Erythroblast (primary cell): Measurements from ENCODE around the gene SMIM26.
A peak's percentile ranks its signal among the peaks of the same experiment; 100 is the strongest.

Experiments used
- DNase-seq, 2 experiments: peaks; one replicate each; lab custom pipeline; 2025; lab: John Stamatoyannopoulos, UW
- GATA1 ChIP-seq: IDR thresholded peaks from 2 replicates; pipeline ENCODE4 v1.6.1; 2011; ENCODE audit warnings: low read depth, mild to moderate bottlenecking, control low read depth, low read length, moderate library complexity
- POLR2A ChIP-seq: IDR thresholded peaks from 2 replicates; pipeline ENCODE4 v1.6.1; 2011; ENCODE audit warnings: mild to moderate bottlenecking, low read length

SMIM26 gene

DNA sequence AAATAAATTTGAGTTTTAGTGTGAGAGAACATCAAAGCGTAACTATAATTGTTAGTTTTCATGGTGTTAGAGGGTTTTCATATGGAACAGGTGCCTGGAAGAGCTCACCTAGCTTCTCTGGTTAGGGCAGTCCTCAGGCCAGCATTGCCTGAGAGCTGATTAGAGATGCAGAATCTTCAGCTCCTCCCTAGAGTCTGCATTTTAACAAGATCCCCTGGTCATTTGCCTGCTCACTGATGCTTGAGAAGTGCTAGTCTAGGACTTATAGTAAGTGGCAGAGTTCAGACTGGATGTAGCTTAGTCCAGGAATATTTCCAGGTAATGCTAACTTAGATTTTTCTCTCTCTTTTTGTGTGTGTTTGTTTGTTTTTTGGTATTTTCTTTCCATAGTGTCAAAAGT is 21.7 kb upstream of the SMIM26 start:
- no peak for DNase-seq

DNA sequence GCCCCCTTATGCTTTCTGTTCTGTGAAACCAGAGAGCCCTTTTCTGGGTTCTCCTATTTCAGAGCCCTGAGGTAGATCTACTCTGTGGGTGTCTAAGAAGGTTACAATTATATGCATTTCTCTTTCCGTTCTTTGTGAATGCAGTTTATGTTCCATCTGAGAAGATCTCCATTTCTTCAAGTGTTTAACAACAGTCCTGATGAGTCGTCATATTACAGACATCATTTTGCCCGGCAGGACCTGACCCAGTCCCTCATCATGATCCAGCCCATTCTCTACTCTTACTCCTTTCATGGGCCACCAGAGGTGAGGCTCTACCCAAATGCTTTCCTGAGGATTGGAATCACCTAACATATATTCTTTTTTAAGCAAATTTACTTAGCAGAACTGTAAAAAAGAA is 18.8 kb upstream of the SMIM26 start:
- no peak for DNase-seq
- TF ChIP-seq POLR2A (no peak), GATA1 (no peak)

More for the DNA sequence above, 21.7 kb upstream of the SMIM26 start:
- TF ChIP-seq POLR2A (no peak), GATA1 (no peak)

DNA sequence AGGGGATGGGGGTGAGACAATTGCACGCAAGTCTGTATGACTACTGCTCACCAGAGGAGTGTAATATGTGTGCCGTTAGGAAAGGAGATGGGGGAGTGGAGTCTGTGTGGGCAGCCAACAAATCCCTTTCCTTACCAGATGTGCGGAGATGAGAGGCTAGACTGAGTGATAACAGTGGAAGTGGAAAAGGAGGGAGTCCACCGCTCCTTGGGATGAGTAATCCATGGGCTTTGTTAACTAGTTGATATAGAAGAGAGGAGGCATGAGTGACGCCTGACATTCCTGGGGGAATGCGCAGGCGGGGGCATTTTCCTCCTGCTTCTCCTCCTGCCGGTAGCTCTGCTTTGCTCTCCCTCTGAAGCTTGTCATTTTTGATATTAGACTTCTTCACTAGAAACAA is 13.5 kb upstream of the SMIM26 start:
- no peak for DNase-seq
- TF ChIP-seq GATA1, result no peak

DNA sequence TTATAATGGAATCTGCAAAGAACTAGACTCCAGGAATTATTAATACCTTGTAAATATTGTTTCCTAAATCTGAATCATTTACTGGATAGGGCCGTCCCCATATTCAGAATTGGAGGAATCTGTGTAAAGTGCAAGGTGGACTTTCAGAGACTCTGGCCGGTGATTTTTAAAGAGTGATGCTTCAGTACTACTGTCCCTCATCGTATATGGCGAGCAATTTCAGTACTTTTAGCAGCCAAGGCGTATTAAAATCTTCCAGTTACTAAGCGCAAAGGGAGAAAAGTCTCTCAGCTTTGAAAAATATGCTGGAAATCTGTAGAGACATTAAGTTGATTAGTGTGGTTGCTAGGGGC is 483 bp downstream of the SMIM26 start:
- DNase-seq, result peak in 1 of 2 experiments; percentile 41
- TF ChIP-seq POLR2A (no peak), GATA1 (no peak)

DNA sequence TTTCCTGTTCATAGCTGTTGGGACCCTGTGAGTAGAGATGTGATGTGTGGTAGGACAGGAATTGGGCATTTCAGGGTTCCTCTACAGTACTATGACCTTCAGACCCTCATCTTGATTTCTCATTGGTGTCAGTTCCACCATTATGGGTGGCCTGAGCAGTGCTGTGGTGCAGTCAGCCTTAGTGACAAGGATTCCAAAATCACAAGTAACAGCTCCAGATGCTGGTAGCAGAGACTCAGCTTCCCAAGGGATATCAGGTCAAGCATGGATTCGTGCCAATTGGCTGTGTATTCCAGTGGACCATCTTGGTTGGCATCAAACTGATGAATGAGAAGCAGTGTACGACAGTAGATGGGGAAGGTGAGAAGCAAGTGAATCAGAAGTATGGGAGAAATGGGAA is 3.8 kb downstream of the SMIM26 start:
- no peak for TF ChIP-seq GATA1
- TF ChIP-seq POLR2A, result no peak
- DNase-seq, result no peak

DNA sequence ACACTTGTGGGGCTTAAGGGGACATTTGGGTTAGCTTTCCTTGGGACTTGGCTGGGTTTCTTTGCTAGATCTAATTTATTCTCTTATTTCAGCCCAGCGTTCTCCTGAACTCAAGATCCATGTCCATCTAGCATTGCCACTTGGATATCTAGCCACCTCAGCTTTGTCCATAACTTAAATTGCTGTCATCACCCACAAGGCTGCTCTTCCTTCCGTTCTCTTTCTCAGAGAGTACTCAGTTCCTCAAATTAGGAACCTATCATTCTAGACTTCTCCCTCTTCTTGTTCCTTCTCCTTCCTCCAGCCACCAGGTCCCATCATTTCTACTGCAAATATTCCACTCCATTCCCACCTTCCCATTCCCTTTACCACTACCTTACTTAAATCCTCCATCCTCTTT is 4.3 kb downstream of the SMIM26 start:
- DNase-seq, result no peak
- TF ChIP-seq GATA1 (no peak), POLR2A (no peak)

DNA sequence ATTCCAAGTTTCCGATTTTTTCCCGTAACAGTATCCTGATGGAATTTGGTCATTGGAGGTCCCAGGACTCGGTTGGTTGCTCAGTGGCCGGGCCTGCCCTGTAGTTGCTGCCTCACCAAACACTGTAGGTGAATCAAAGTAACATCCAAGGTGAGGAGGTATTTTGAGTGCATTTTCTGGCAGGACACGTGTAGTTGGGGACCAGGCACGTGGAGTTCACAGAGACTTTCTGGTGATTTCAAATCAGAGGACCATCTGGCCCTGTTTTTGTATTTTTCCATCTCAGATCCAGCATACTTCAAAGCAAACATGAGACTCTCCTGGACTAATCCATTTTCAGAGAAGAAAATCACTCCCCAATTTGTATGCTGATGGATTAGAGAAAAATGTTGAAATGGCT is 10.7 kb downstream of the SMIM26 start:
- DNase-seq, result no peak
- TF ChIP-seq POLR2A, result no peak
- TF ChIP-seq GATA1, result no peak

DNA sequence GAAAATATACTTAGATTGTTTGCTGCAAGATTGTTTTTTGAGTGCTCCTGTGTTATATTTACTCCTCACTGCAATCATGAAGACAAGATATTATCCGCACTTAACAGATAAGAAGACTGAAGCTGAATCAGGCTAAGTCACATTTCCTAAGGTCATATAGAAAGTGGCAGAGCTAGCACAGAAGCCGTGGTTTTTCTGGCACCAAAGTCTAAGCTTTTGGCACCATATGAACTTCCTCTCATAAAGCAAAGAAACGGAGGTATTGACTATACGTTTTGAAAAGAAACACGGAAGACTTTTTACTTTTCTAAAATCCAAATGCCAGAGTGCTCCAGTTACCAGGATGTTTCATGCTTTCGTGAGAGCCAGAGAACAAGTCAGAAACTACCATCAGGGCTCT is 11.3 kb downstream of the SMIM26 start:
- TF ChIP-seq POLR2A (no peak), GATA1 (no peak)
- no peak for DNase-seq

DNA sequence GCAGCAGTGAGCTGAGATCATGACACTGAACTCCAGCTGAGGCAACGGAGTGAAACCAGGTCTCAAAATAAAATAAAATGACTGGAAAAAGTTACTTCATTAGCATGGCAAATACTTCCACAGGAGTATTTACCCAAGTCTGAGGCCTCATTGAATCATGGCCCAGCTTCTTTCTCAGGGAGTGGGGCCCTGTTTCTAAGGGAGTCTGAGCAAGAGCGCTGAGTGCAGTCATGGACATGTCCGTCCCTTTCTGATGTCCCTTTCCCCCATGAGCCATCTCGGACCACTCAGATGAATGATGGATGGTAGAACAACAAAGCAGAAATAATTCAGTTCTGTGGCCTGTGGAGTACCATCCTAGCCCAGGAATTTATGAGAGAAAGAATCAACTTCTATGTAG is 12.8 kb downstream of the SMIM26 start:
- TF ChIP-seq POLR2A (no peak), GATA1 (no peak)
- no peak for DNase-seq

DNA sequence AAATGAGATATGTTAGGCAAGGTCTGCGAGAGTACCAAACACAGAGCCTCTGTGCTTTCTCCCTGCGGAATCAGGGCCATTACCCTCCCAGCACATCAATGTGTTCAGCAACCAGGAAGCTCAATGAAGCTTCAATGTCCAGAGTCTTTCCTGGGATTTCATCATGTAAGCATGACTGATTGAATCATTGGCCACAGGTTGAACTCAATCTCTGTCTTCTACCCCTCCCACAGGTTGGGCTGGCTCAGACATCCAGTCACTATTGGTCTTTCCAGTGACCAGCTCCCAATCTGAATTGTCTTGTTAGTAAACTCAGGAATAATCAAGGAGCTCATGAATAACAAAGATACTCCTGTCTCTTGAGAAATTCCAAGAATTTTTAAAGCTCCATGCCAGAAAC is 17.9 kb downstream of the SMIM26 start:
- DNase-seq, result peak in 1 of 2 experiments; percentile 31
- TF ChIP-seq POLR2A (no peak), GATA1 (no peak)

DNA sequence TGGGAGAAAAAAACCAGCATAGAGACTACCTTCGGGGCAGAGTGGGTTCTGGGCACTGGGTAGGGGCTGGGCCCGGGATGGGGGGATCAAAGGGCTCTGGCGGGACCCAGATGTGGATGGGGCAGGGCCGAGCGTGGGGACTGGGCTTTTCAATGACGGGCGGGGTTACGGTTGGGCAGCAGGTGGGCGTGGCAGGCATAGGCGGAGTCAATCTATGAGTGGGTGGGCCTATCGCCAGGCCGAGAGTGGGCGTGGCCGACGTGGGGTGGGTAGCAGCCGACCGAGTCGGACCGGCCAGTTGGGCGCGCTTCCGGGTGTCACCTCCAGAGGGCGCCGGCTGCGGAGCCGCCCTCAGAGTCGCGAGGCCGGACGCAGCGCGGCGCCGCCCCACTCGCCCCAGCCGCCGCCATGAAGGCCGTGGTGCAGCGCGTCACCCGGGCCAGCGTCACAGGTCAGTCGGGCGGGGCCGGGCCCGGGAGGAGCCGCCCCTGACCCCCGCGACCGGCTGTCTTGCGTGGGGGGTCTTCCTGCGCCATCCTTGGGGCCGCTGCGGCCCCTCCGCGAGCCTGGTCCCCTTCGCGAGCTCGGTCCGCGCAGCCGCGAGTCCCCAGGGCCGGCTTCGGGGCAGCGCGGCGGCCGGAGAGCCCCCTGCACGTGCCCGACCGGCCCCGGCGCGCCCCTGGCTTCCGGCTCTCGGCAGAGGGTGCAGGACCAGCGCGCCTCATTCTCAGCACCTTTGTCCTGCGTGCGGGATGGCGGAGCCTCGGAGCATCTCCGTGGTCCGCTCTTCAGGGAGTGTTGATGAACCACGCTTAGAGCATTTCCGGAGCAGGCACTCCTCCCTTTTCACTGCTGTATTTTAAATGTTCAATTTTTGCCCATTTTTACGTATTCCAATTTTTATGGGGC is 20.7 kb downstream of the SMIM26 start, which contains the start of gene DTD1:
Gene DTD1, plus strand, starts transcription at position 390 of the 909 bp plus-strand sequence. Its CDS starts 19 bp downstream, at position 409.
- DNase-seq, result peak; percentile 89
- TF ChIP-seq GATA1 (no peak), POLR2A (peak; percentile 47)

DNA sequence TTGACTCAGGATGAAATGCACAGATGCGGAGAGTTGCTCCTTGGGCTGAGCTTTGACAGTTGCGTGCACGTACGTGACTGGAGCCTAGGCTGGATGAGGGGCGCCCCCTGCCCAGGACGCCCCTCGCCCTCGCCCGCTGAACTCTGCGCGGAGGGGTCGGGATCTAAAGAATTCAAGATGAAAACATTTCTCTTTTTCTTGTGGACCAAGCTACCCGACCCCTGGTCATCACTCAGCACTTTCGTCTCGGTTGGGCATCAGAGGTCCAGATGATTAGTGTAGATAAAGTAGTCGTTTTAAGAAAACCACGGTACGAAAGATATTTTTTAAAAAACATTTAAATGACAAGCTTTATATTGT is 21.3 kb downstream of the SMIM26 start:
- DNase-seq, result peak; percentile 27 to 32

DNA sequence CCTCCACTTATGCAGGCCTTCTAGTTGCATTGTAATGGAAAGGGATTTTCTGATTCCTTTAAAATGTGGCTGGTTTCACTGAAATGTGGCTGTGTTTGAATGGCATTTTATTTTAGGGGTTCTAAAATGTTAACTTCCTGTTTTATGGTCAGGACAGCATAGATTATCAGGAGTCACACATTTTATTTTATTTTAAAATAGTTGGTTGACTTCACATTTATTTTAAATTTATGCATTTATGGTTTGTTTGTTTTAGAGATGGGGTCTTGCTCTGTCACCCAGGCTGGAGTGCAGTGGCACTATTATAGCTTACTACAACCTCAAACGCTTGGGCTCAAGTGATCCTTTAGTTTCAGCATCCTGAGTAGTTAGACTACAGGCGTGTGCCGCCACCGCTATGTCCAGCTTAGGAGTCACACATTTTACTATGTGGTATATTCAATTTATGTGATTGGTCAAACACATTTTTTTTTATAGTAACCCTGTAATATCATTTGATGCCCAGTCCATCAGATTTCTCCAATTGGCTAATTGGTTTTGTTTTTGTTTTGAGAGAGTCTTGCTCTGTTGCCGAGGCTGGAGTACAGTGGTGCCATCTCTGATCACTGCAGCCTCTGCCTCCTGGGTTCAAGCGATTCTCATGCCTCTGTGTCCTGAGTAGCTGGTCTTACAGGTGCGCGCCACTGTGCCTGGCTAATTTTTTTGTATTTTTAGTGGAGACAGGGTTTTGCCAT is 22.9 kb downstream of the SMIM26 start:
- TF ChIP-seq GATA1 (no peak), POLR2A (no peak)
- no peak for DNase-seq

More for the DNA sequence above, 21.3 kb downstream of the SMIM26 start:
- TF ChIP-seq GATA1 (no peak), POLR2A (no peak)

DNA sequence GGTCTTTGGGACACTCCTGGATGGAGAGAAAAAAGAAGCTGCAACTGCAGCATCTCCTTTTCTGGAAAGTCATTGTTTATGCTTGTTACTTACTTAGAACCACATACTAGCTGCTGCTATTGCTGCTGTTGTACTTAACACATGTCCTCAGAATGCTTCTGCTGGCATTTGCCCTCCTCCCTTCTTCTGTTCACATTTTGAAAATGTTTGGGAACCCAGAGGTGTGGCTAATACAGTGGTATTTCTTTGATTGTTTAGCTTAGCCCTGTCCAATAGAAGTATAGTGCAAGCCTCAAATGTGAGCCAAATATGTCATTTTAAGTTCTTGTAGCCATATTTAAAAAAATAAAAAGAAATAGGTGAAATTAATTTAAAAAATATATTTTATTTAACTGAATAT is 29.0 kb downstream of the SMIM26 start:
- DNase-seq, result no peak
- TF ChIP-seq POLR2A (no peak), GATA1 (no peak)
